ENCODE data around the gene WNT10A. TPM values are rescaled to one million over a fixed set of nuclear protein-coding genes. Genes with fewer than 3 reads are reported as not detected.
"Not testable (repeated sequence)": the region's sequence is repeated elsewhere in the genome, so short reads cannot be mapped to it uniquely, and the experiment has no call there.

Gene WNT10A
- total RNA-seq, 3 donors from 2014 or later (not counting 1 experiment from before 2014, with no cell fraction given), result 0.92 to 2.9 (median 2.9) TPM

- Mint-ChIP-seq H3K4me3 (no peak overlapping the region), H3K4me1 (no peaks in the 10 kb centered on the region), H3K27me3 (ENCODE audit: low read depth in 2 of 2) (peaks cover 29 to 55% of the 10 kb centered on the region in 2 donors), H3K36me3 (peaks cover 6% of the 10 kb centered on the region), H3K27ac (no peak overlapping the region), H3K9me3 (no peaks in the 10 kb centered on the region)
- no peak for ATAC-seq
- no peaks in the 10 kb centered on the region for H3K4me1 ChIP-seq (ENCODE audit: control insufficient read depth, insufficient read depth, low read length)
- WGBS (ENCODE audit: insufficient coverage), result 90% methylated on average over 3 of the region's 4 CpGs
- no peaks in the 10 kb centered on the region for H3K9me3 ChIP-seq (ENCODE audit: control insufficient read depth, insufficient read depth, low read length)
- intact Hi-C loops (cut with micrococcal nuclease), result no loop called here
- no peak for TF ChIP-seq CTCF (IDR thresholded peaks at IDR 0.05)
- no peak for DNase-seq
- no peak overlapping the region for H3K4me3 ChIP-seq (ENCODE audit: low read length)
- H3K27ac ChIP-seq (ENCODE audit: low read length), result no peak overlapping the region
- no peaks in the 10 kb centered on the region for H3K36me3 ChIP-seq (ENCODE audit: control insufficient read depth, insufficient read depth, low read length)
- H3K27me3 ChIP-seq (ENCODE audit: control insufficient read depth, insufficient read depth, low read length), result peaks cover 5% of the 10 kb centered on the region
Measured at GRCh38 chr2:218927876-218928275, 47.2 kb downstream of the WNT10A start.

GRCh38 chr2:218930488-218930887 lies 49.8 kb downstream of the WNT10A start:
- H3K36me3 Mint-ChIP-seq; H3K9me3 Mint-ChIP-seq; H3K4me1 ChIP-seq (ENCODE audit: control insufficient read depth, insufficient read depth, low read length); ATAC-seq; H3K9me3 ChIP-seq (ENCODE audit: control insufficient read depth, insufficient read depth, low read length); H3K27me3 ChIP-seq (ENCODE audit: control insufficient read depth, insufficient read depth, low read length); H3K27ac Mint-ChIP-seq; DNase-seq; intact Hi-C loops (cut with micrococcal nuclease); H3K36me3 ChIP-seq (ENCODE audit: control insufficient read depth, insufficient read depth, low read length); H3K4me3 ChIP-seq (ENCODE audit: low read length); H3K27ac ChIP-seq (ENCODE audit: low read length); H3K4me1 Mint-ChIP-seq; H3K4me3 Mint-ChIP-seq: not testable (repeated sequence)
- peaks cover 24 to 43% of the 10 kb centered on the region in 2 donors for H3K27me3 Mint-ChIP-seq (ENCODE audit: low read depth in 2 of 2)
- WGBS (ENCODE audit: insufficient coverage), result 96% methylated on average over 4 of the region's 10 CpGs

GRCh38 chr2:218931751-218932150 lies 51.1 kb downstream of the WNT10A start:
- H3K27ac Mint-ChIP-seq; H3K4me1 ChIP-seq (ENCODE audit: control insufficient read depth, insufficient read depth, low read length); H3K9me3 ChIP-seq (ENCODE audit: control insufficient read depth, insufficient read depth, low read length); H3K4me3 ChIP-seq (ENCODE audit: low read length); H3K27ac ChIP-seq (ENCODE audit: low read length); intact Hi-C loops (cut with micrococcal nuclease); DNase-seq; H3K36me3 Mint-ChIP-seq; H3K4me1 Mint-ChIP-seq; H3K9me3 Mint-ChIP-seq; H3K4me3 Mint-ChIP-seq; H3K27me3 ChIP-seq (ENCODE audit: control insufficient read depth, insufficient read depth, low read length); ATAC-seq; H3K36me3 ChIP-seq (ENCODE audit: control insufficient read depth, insufficient read depth, low read length): not testable (repeated sequence)
- WGBS (ENCODE audit: insufficient coverage), result 94% methylated on average over 5 of the region's 25 CpGs
- H3K27me3 Mint-ChIP-seq (ENCODE audit: low read depth in 2 of 2), result peaks cover 31 to 43% of the 10 kb centered on the region in 2 donors

Other genes with a start within 250 kb of the WNT10A start
- gene ZNF142, start 221.2 kb upstream of the WNT10A start, total RNA-seq, result 10 to 100 TPM; 57.0 to 67.8 (median 62.6) TPM
- gene BCS1L, start 221.2 kb upstream of the WNT10A start, total RNA-seq, result 10 to 100 TPM; 20.1 to 30.9 (median 20.5) TPM
- 10 to 100 TPM; 16.5 to 22.8 (median 20.1) TPM for gene RNF25, start 208.8 kb upstream of the WNT10A start, total RNA-seq
- gene STK36, start 208.8 kb upstream of the WNT10A start, total RNA-seq, result 10 to 100 TPM; 20.0 to 20.3 (median 20.2) TPM
- gene TTLL4, start 170.0 kb upstream of the WNT10A start, total RNA-seq, result 10 to 100 TPM; 20.2 to 25.5 (median 22.8) TPM
- 1 to 10 TPM in 1 of 3 donors, under 1 TPM in 1, not detected in 1; 0.61 to 1.6 TPM for gene CYP27A1, start 98.7 kb upstream of the WNT10A start, total RNA-seq
- gene PRKAG3, start 49.0 kb upstream of the WNT10A start, total RNA-seq, result not detected
- gene WNT6, start 21.0 kb upstream of the WNT10A start, total RNA-seq, result not detected
- not detected for gene CDK5R2, start 78.8 kb downstream of the WNT10A start, total RNA-seq
- gene FEV, start 104.3 kb downstream of the WNT10A start, total RNA-seq, result not detected
- not detected for gene CRYBA2, start 112.6 kb downstream of the WNT10A start, total RNA-seq
- gene CFAP65, start 160.7 kb downstream of the WNT10A start, total RNA-seq, result not detected
- not detected for gene IHH, start 180.1 kb downstream of the WNT10A start, total RNA-seq

All from natural killer cell (primary cell).